Measurements from ENCODE around the gene PTAFR.

PTAFR gene

GRCh38 chr1:28173980-28174297 lies 2.6 kb downstream of the PTAFR start (continued):
- TF ChIP-seq ZBTB21 (tag by site-specific recombination; IDR thresholded peaks at IDR 0.05) (no peak), ZNF366 (tag by site-specific recombination; conservative IDR thresholded peaks at IDR 0.05) (no peak)

- H3K4me3 ChIP-seq (ENCODE audit: low read depth, low read length): no peak overlapping the region
- no peaks in the 10 kb centered on the region for H3K4me1 ChIP-seq (ENCODE audit: control insufficient read depth, insufficient read depth, low read length)
- H3K36me3 ChIP-seq (ENCODE audit: control insufficient read depth in 2 of 2, insufficient read depth in 1 of 2, low read length in 2 of 2): no peaks in the 10 kb centered on the region
- no peaks in the 10 kb centered on the region for H3K9me3 ChIP-seq (ENCODE audit: control insufficient read depth, insufficient read depth, low read depth, low read length)
- ChIA-PET POLR2A (interaction anchor here (0.6 kb wide), 1 partner anchor 499 kb away, joined by 4 read pairs; no protein-coding TSS in a partner anchor), CTCF (interaction anchor here (0.6 kb wide), 2 partner anchors 44 to 102 kb away, joined by 3 to 4 read pairs; no protein-coding TSS in a partner anchor)
- H3K27ac ChIP-seq (ENCODE audit: extremely low read depth, low read depth, low read length): no peak overlapping the region
- TF ChIP-seq ZNF560 (tag by site-specific recombination; IDR thresholded peaks at IDR 0.05; ENCODE audit: borderline replicate concordance) (no peak), ZBTB8A (tag by site-specific recombination; IDR thresholded peaks at IDR 0.05) (0 out of 2 replicates have a peak, but pooled peaks have one; percentile 1)
These were observed 3.1 kb downstream of the PTAFR start for GRCh38 chr1:28173151-28173979.

GRCh38 chr1:28172713-28173150 lies 3.8 kb downstream of the PTAFR start:
- no peaks in the 10 kb centered on the region for H3K4me1 ChIP-seq (ENCODE audit: control insufficient read depth, insufficient read depth, low read length)
- POLR2A ChIA-PET: interaction anchor here (0.6 kb wide), 1 partner anchor 499 kb away, joined by 4 read pairs; no protein-coding TSS in a partner anchor
- no peak overlapping the region for H3K4me3 ChIP-seq (ENCODE audit: low read depth, low read length)
- H3K9me3 ChIP-seq (ENCODE audit: control insufficient read depth, insufficient read depth, low read depth, low read length): no peaks in the 10 kb centered on the region
- CTCF ChIA-PET: interaction anchor here (0.6 kb wide), 1 partner anchor 87 kb away, joined by 3 read pairs; no protein-coding TSS in a partner anchor
- H3K27ac ChIP-seq (ENCODE audit: extremely low read depth, low read depth, low read length): no peak overlapping the region
- H3K36me3 ChIP-seq (ENCODE audit: control insufficient read depth in 2 of 2, insufficient read depth in 1 of 2, low read length in 2 of 2): no peaks in the 10 kb centered on the region
- 0 out of 2 replicates have a peak, but pooled peaks have one; percentile 22 for TF ChIP-seq ZNF18 (tag by site-specific recombination; IDR thresholded peaks at IDR 0.05)
- peak; percentile 63 for TF ChIP-seq ZXDB (tag by site-specific recombination; IDR thresholded peaks at IDR 0.05)
- no peak; the same call in 1 of the 2 replicates for TF ChIP-seq PRDM6 (tag by site-specific recombination; IDR thresholded peaks at IDR 0.05)
- TF ChIP-seq ZNF335 (tag by site-specific recombination; conservative IDR thresholded peaks at IDR 0.05): peak; percentile 46; the same call in 1 of the 2 replicates
- peak; percentile 41 for TF ChIP-seq ZNF561 (tag by site-specific recombination; IDR thresholded peaks at IDR 0.05; ENCODE audit: borderline replicate concordance)
- 0 out of 2 replicates have a peak, but pooled peaks have one; percentile 36 for TF ChIP-seq TSHZ1 (tag by site-specific recombination; IDR thresholded peaks at IDR 0.05; ENCODE audit: borderline replicate concordance)
- TF ChIP-seq ZNF580 (tag by site-specific recombination; IDR thresholded peaks at IDR 0.05): 0 out of 2 replicates have a peak, but pooled peaks have one; percentile 66
- TF ChIP-seq ZNF391 (tag by site-specific recombination; IDR thresholded peaks at IDR 0.05; ENCODE audit: borderline replicate concordance, low read depth): no peak
- TF ChIP-seq IKZF3 (tag by site-specific recombination; IDR thresholded peaks at IDR 0.05): peak; percentile 23; the same call in 1 of the 2 replicates
- no peak for TF ChIP-seq ZFP41 (tag by site-specific recombination; IDR thresholded peaks at IDR 0.05; ENCODE audit: borderline replicate concordance)
- TF ChIP-seq ZSCAN16 (tag by site-specific recombination; IDR thresholded peaks at IDR 0.05): peak; percentile 65
- 0 out of 2 replicates have a peak, but pooled peaks have one; percentile 3 for TF ChIP-seq PRDM1 (tag by site-specific recombination; IDR thresholded peaks at IDR 0.05)
- peak; percentile 40; the same call in 1 of the 2 replicates for TF ChIP-seq ZBTB8A (tag by site-specific recombination; IDR thresholded peaks at IDR 0.05)
- no peak for TF ChIP-seq ZNF155 (tag by site-specific recombination; IDR thresholded peaks at IDR 0.05)
- no peak for TF ChIP-seq ZNF658 (tag by site-specific recombination; IDR thresholded peaks at IDR 0.05)
- peak; percentile 65 for TF ChIP-seq ZNF843 (tag by site-specific recombination; IDR thresholded peaks at IDR 0.05)
- TF ChIP-seq ZBTB44 (tag by site-specific recombination; IDR thresholded peaks at IDR 0.05): peak; percentile 63
- no peak for TF ChIP-seq ZNF560 (tag by site-specific recombination; IDR thresholded peaks at IDR 0.05; ENCODE audit: borderline replicate concordance)
- TF ChIP-seq ZSCAN23 (tag by site-specific recombination; IDR thresholded peaks at IDR 0.05): no peak

Measured in HEK293 (cell line).